Testis (tissue), 2 donors: Measurements from ENCODE around the gene NIPAL4.

Source experiments
- CTCF ChIP-seq, 3 experiments: fragments of 450-650 bp in 2 of 3; fragments of 200-600 bp in 1 of 3; sonication (generic) in 1 of 3; IDR thresholded peaks; one replicate each; pipeline ENCODE4 v1.5.1; 2016 to 2019; ENCODE audit warnings: antibody characterized with exemption in 3 of 3, mild to moderate bottlenecking in 2 of 3, moderate library complexity in 1 of 3
- POLR2A ChIP-seq: fragments of 450-650 bp; IDR thresholded peaks from one replicate; pipeline ENCODE4 v1.6.1; 2017; ENCODE audit warnings: antibody characterized with exemption, mild to moderate bottlenecking, moderate library complexity

- no peak for TF ChIP-seq CTCF (IDR thresholded peaks at IDR 0.05)
- TF ChIP-seq POLR2A: no peak
Measured at GRCh38 chr5:157486221-157486681, 26.2 kb downstream of the NIPAL4 start.
